ENCODE data around the gene DUSP12. TPM values are rescaled to one million over a fixed set of nuclear protein-coding genes. Genes with fewer than 3 reads are reported as not detected.
"Not testable (repeated sequence)": the region's sequence is repeated elsewhere in the genome, so short reads cannot be mapped to it uniquely, and the experiment has no call there.

The DUSP12 gene
- total RNA-seq, 2 donors from 2014 or later, result 17.2 to 24.8 TPM

- no peaks in the 10 kb centered on the region for H3K9me3 ChIP-seq (ENCODE audit: control insufficient read depth, low read length, poor library complexity, severe bottlenecking)
- H3K4me1 Mint-ChIP-seq, result peaks cover 39% of the 10 kb centered on the region
- ATAC-seq (no peak), DNase-seq (no peak)
- H3K27me3 Mint-ChIP-seq, result no peaks in the 10 kb centered on the region
- H3K27ac Mint-ChIP-seq, result no peak overlapping the region
- no peak overlapping the region for H3K4me3 Mint-ChIP-seq
- peaks cover 5% of the 10 kb centered on the region for H3K36me3 Mint-ChIP-seq (ENCODE audit: low read depth)
These were observed 19.5 kb downstream of the DUSP12 start for GRCh38 chr1:161768986-161769672.

GRCh38 chr1:161769673-161770045 lies 20.1 kb downstream of the DUSP12 start:
- H3K4me3 Mint-ChIP-seq; ATAC-seq; H3K27ac Mint-ChIP-seq; H3K27me3 Mint-ChIP-seq; DNase-seq; H3K9me3 ChIP-seq (ENCODE audit: control insufficient read depth, low read length, poor library complexity, severe bottlenecking); H3K36me3 Mint-ChIP-seq (ENCODE audit: low read depth): not testable (repeated sequence)
- H3K4me1 Mint-ChIP-seq, result peaks cover 40% of the 10 kb centered on the region

- no peaks in the 10 kb centered on the region for H3K9me3 ChIP-seq (ENCODE audit: control insufficient read depth, low read length, poor library complexity, severe bottlenecking)
- H3K36me3 Mint-ChIP-seq (ENCODE audit: low read depth), result peaks cover 5% of the 10 kb centered on the region
- no peak overlapping the region for H3K27ac Mint-ChIP-seq
- no peaks in the 10 kb centered on the region for H3K27me3 Mint-ChIP-seq
- H3K4me1 Mint-ChIP-seq, result peaks cover 40% of the 10 kb centered on the region
- DNase-seq (no peak), ATAC-seq (no peak)
- H3K4me3 Mint-ChIP-seq, result peak overlapping the region; percentile 5
These were observed 20.7 kb downstream of the DUSP12 start for GRCh38 chr1:161770250-161770649.

- DNase-seq, result no peak
- H3K4me3 Mint-ChIP-seq, result no peak overlapping the region
- peaks cover 5% of the 10 kb centered on the region for H3K36me3 Mint-ChIP-seq (ENCODE audit: low read depth)
- no peak for ATAC-seq
- H3K4me1 Mint-ChIP-seq, result peaks cover 37% of the 10 kb centered on the region
- no peaks in the 10 kb centered on the region for H3K27me3 Mint-ChIP-seq
- no peak overlapping the region for H3K27ac Mint-ChIP-seq
- H3K9me3 ChIP-seq (ENCODE audit: control insufficient read depth, low read length, poor library complexity, severe bottlenecking), result no peaks in the 10 kb centered on the region
These were observed 21.6 kb downstream of the DUSP12 start for GRCh38 chr1:161771161-161771560.

- H3K9me3 ChIP-seq (ENCODE audit: control insufficient read depth, low read length, poor library complexity, severe bottlenecking), result no peaks in the 10 kb centered on the region
- DNase-seq (no peak), ATAC-seq (peak; percentile 24)
- H3K4me1 Mint-ChIP-seq, result peaks cover 31% of the 10 kb centered on the region
- H3K27ac Mint-ChIP-seq, result no peak overlapping the region
- no peaks in the 10 kb centered on the region for H3K27me3 Mint-ChIP-seq
- peaks cover 5% of the 10 kb centered on the region for H3K36me3 Mint-ChIP-seq (ENCODE audit: low read depth)
- H3K4me3 Mint-ChIP-seq, result no peak overlapping the region
These were observed 22.4 kb downstream of the DUSP12 start for GRCh38 chr1:161771973-161772372.

GRCh38 chr1:161772397-161772796 lies 22.8 kb downstream of the DUSP12 start:
- no peak for DNase-seq
- Mint-ChIP-seq H3K4me1 (peaks cover 29% of the 10 kb centered on the region), H3K4me3 (no peak overlapping the region), H3K36me3 (ENCODE audit: low read depth) (peaks cover 5% of the 10 kb centered on the region), H3K27me3 (no peaks in the 10 kb centered on the region), H3K27ac (no peak overlapping the region)
- ATAC-seq, result peak; percentile 48
- H3K9me3 ChIP-seq (ENCODE audit: control insufficient read depth, low read length, poor library complexity, severe bottlenecking), result no peaks in the 10 kb centered on the region

- ATAC-seq (no peak), DNase-seq (no peak)
- H3K9me3 ChIP-seq (ENCODE audit: control insufficient read depth, low read length, poor library complexity, severe bottlenecking), result no peaks in the 10 kb centered on the region
- Mint-ChIP-seq H3K4me3 (peak overlapping the region; percentile 69), H3K4me1 (peaks cover 20% of the 10 kb centered on the region), H3K27me3 (no peaks in the 10 kb centered on the region), H3K36me3 (ENCODE audit: low read depth) (peaks cover 2% of the 10 kb centered on the region), H3K27ac (no peak overlapping the region)
These were observed 24.2 kb downstream of the DUSP12 start for GRCh38 chr1:161773791-161774190.

- peaks cover 17% of the 10 kb centered on the region for H3K4me1 Mint-ChIP-seq
- H3K36me3 Mint-ChIP-seq (ENCODE audit: low read depth), result no peaks in the 10 kb centered on the region
- no peak overlapping the region for H3K4me3 Mint-ChIP-seq
- no peaks in the 10 kb centered on the region for H3K27me3 Mint-ChIP-seq
- ATAC-seq (peak; percentile 51), DNase-seq (no peak)
- no peaks in the 10 kb centered on the region for H3K9me3 ChIP-seq (ENCODE audit: control insufficient read depth, low read length, poor library complexity, severe bottlenecking)
- H3K27ac Mint-ChIP-seq, result no peak overlapping the region
These were observed 27.7 kb downstream of the DUSP12 start for GRCh38 chr1:161777261-161777660.

GRCh38 chr1:161778522-161778921 lies 28.9 kb downstream of the DUSP12 start:
- peaks cover 2% of the 10 kb centered on the region for H3K36me3 Mint-ChIP-seq (ENCODE audit: low read depth)
- no peak overlapping the region for H3K4me3 Mint-ChIP-seq
- no peaks in the 10 kb centered on the region for H3K27me3 Mint-ChIP-seq
- peaks cover 15% of the 10 kb centered on the region for H3K4me1 Mint-ChIP-seq
- DNase-seq (no peak), ATAC-seq (no peak)
- H3K9me3 ChIP-seq (ENCODE audit: control insufficient read depth, low read length, poor library complexity, severe bottlenecking), result no peaks in the 10 kb centered on the region
- H3K27ac Mint-ChIP-seq, result peak overlapping the region; percentile 45

GRCh38 chr1:161779393-161779792 lies 29.8 kb downstream of the DUSP12 start:
- Mint-ChIP-seq H3K4me1 (peaks cover 8% of the 10 kb centered on the region), H3K4me3 (no peak overlapping the region)
- ATAC-seq, result no peak

GRCh38 chr1:161781995-161782394 lies 32.4 kb downstream of the DUSP12 start:
- ATAC-seq (no peak), DNase-seq (no peak)
- Mint-ChIP-seq H3K27ac (peak overlapping the region; percentile 24), H3K36me3 (ENCODE audit: low read depth) (peaks cover 10% of the 10 kb centered on the region), H3K27me3 (no peaks in the 10 kb centered on the region), H3K4me3 (no peak overlapping the region), H3K4me1 (peaks cover 12% of the 10 kb centered on the region)
- H3K9me3 ChIP-seq (ENCODE audit: control insufficient read depth, low read length, poor library complexity, severe bottlenecking), result no peaks in the 10 kb centered on the region

More at GRCh38 chr1:161779393-161779792, 29.8 kb downstream of the DUSP12 start:
- DNase-seq, result no peak
- Mint-ChIP-seq H3K27ac (no peak overlapping the region), H3K36me3 (ENCODE audit: low read depth) (peaks cover 2% of the 10 kb centered on the region), H3K27me3 (no peaks in the 10 kb centered on the region)
- H3K9me3 ChIP-seq (ENCODE audit: control insufficient read depth, low read length, poor library complexity, severe bottlenecking), result no peaks in the 10 kb centered on the region

GRCh38 chr1:161782886-161783285 lies 33.3 kb downstream of the DUSP12 start:
- no peak for ATAC-seq
- no peak for DNase-seq
- no peaks in the 10 kb centered on the region for H3K27me3 Mint-ChIP-seq
- peaks cover 10% of the 10 kb centered on the region for H3K36me3 Mint-ChIP-seq (ENCODE audit: low read depth)
- no peaks in the 10 kb centered on the region for H3K9me3 ChIP-seq (ENCODE audit: control insufficient read depth, low read length, poor library complexity, severe bottlenecking)
- peak overlapping the region; percentile 34 for H3K27ac Mint-ChIP-seq
- H3K4me3 Mint-ChIP-seq, result no peak overlapping the region
- H3K4me1 Mint-ChIP-seq, result peaks cover 14% of the 10 kb centered on the region

GRCh38 chr1:161784968-161785367 lies 35.4 kb downstream of the DUSP12 start:
- no peaks in the 10 kb centered on the region for H3K9me3 ChIP-seq (ENCODE audit: control insufficient read depth, low read length, poor library complexity, severe bottlenecking)
- Mint-ChIP-seq H3K36me3 (ENCODE audit: low read depth) (peaks cover 10% of the 10 kb centered on the region), H3K4me3 (no peak overlapping the region), H3K27me3 (no peaks in the 10 kb centered on the region), H3K4me1 (peaks cover 14% of the 10 kb centered on the region), H3K27ac (peak overlapping the region; percentile 32)
- no peak for DNase-seq
- ATAC-seq, result no peak

- no peak for ATAC-seq
- peak overlapping the region; percentile 47 for H3K27ac Mint-ChIP-seq
- H3K36me3 Mint-ChIP-seq (ENCODE audit: low read depth), result peaks cover 10% of the 10 kb centered on the region
- no peaks in the 10 kb centered on the region for H3K27me3 Mint-ChIP-seq
- no peak for DNase-seq
- no peak overlapping the region for H3K4me3 Mint-ChIP-seq
- H3K9me3 ChIP-seq (ENCODE audit: control insufficient read depth, low read length, poor library complexity, severe bottlenecking), result no peaks in the 10 kb centered on the region
- peaks cover 14% of the 10 kb centered on the region for H3K4me1 Mint-ChIP-seq
These were observed 37.8 kb downstream of the DUSP12 start for GRCh38 chr1:161787355-161787754.
